ENCODE data around the gene ATP6V1G3. TPM values are rescaled to one million over a fixed set of nuclear protein-coding genes. Genes with fewer than 3 reads are reported as not detected.
A peak's percentile ranks its signal among the peaks of the same experiment; 100 is the strongest.
"Not testable (repeated sequence)": the region's sequence is repeated elsewhere in the genome, so short reads cannot be mapped to it uniquely, and the experiment has no call there.

The ATP6V1G3 gene
- total RNA-seq (2014; rRNA removed; shearing (Covaris generic)): not detected in 2 replicates

- DNase-seq (ENCODE audit: low spot score): no peak
These were observed at the start of gene ATP6V1G3 for GRCh38 chr1:198540580-198540979. ATP6V1G3 (minus strand) TSS chr1:198540680; CDS start chr1:198540650, 30 bp downstream.

- DNase-seq (ENCODE audit: low spot score): no peak
These were observed 48.4 kb upstream of the ATP6V1G3 start for GRCh38 chr1:198588845-198589244.

GRCh38 chr1:198584163-198584562 lies 43.7 kb upstream of the ATP6V1G3 start:
- no peak for DNase-seq (ENCODE audit: low spot score)

GRCh38 chr1:198583209-198583802 lies 42.8 kb upstream of the ATP6V1G3 start:
- DNase-seq (ENCODE audit: low spot score): not testable (repeated sequence)

GRCh38 chr1:198577444-198577843 lies 37.0 kb upstream of the ATP6V1G3 start:
- DNase-seq (ENCODE audit: low spot score): peak; percentile 43

- no peak for DNase-seq (ENCODE audit: low spot score)
These were observed 35.5 kb upstream of the ATP6V1G3 start for GRCh38 chr1:198575798-198576641.

- DNase-seq (ENCODE audit: low spot score): no peak
These were observed 34.8 kb upstream of the ATP6V1G3 start for GRCh38 chr1:198575292-198575691.

GRCh38 chr1:198574325-198574724 lies 33.8 kb upstream of the ATP6V1G3 start:
- no peak for DNase-seq (ENCODE audit: low spot score)

GRCh38 chr1:198564716-198565115 lies 24.2 kb upstream of the ATP6V1G3 start:
- no peak for DNase-seq (ENCODE audit: low spot score)

- DNase-seq (ENCODE audit: low spot score): no peak
These were observed 23.7 kb upstream of the ATP6V1G3 start for GRCh38 chr1:198564157-198564556.

- DNase-seq (ENCODE audit: low spot score): no peak
These were observed 23.1 kb upstream of the ATP6V1G3 start for GRCh38 chr1:198563583-198563982.

- peak; percentile 48 for DNase-seq (ENCODE audit: low spot score)
These were observed 19.7 kb upstream of the ATP6V1G3 start for GRCh38 chr1:198560161-198560560.

- no peak for DNase-seq (ENCODE audit: low spot score)
These were observed 18.9 kb upstream of the ATP6V1G3 start for GRCh38 chr1:198559362-198559761.

- no peak for DNase-seq (ENCODE audit: low spot score)
These were observed 17.9 kb upstream of the ATP6V1G3 start for GRCh38 chr1:198558402-198558801.

- DNase-seq (ENCODE audit: low spot score): no peak
These were observed 16.5 kb upstream of the ATP6V1G3 start for GRCh38 chr1:198556971-198557370.

- no peak for DNase-seq (ENCODE audit: low spot score)
These were observed 12.4 kb upstream of the ATP6V1G3 start for GRCh38 chr1:198552668-198553416.

- DNase-seq (ENCODE audit: low spot score): no peak
These were observed 10.6 kb upstream of the ATP6V1G3 start for GRCh38 chr1:198550941-198551524.

GRCh38 chr1:198549866-198550265 lies 9.4 kb upstream of the ATP6V1G3 start:
- no peak for DNase-seq (ENCODE audit: low spot score)

- DNase-seq (ENCODE audit: low spot score): no peak
These were observed 8.4 kb upstream of the ATP6V1G3 start for GRCh38 chr1:198548890-198549289.

GRCh38 chr1:198545156-198545555 lies 4.7 kb upstream of the ATP6V1G3 start:
- no peak for DNase-seq (ENCODE audit: low spot score)

GRCh38 chr1:198544265-198544664 lies 3.8 kb upstream of the ATP6V1G3 start:
- DNase-seq (ENCODE audit: low spot score): no peak

GRCh38 chr1:198543670-198544260 lies 3.3 kb upstream of the ATP6V1G3 start:
- no peak for DNase-seq (ENCODE audit: low spot score)

Data from H4 (cell line).